NCI-H510A treated with DMSO at 0.1 percent for 48 hours (cell line): Measurements from ENCODE around the gene TUBB8.
A peak's percentile ranks its signal among the peaks of the same experiment; 100 is the strongest.
"Not testable (repeated sequence)": the region's sequence is repeated elsewhere in the genome, so short reads cannot be mapped to it uniquely, and the experiment has no call there.

Experiments
- DNase-seq: peaks from one replicate; lab custom pipeline; 2025; lab: John Stamatoyannopoulos, UW

Gene TUBB8

DNA sequence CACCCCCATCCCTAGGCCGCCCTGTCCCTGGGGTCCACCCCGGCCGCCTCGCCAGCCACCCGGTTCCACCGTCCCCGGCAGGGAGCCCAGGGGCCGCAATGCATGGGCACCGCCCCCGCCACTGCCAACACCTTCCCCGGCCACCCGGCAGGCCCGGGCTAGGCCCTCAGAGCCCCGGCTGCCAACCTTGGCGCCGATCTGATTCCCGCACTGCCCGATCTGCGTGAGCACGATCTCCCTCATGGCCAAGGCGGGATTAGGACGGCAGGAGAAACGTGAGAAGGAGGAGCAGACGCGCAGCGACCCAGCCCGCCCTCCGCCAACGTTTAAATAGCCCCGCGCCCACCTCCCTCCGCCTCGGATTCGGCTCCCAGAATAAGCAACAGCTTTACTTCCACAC, at the start of gene TUBB8:
TUBB8 (minus strand) TSS at position 301 of the 400 bp plus-strand sequence; CDS start at position 243, 58 bp downstream.
- no peak for DNase-seq

DNA sequence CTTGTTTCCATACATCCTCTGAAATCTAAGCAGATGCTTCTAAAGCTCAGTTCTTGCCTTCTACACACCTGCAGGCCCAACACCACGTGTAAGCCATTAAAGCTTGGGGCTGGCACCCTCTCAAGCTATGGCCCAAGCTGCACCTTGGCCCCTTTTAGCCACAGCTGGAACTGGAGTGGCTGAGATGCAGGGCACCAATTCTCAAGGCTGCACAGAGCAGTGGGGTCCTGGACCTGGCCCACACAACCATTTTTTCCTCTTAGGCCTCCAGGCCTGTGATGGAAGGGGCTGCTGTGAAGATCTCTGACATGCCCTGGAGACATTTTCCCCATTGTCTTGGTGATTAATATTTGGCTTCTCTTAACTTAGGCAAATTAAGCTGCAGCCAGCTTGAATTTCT, 47.4 kb upstream of the TUBB8 start:
- DNase-seq: no peak

DNA sequence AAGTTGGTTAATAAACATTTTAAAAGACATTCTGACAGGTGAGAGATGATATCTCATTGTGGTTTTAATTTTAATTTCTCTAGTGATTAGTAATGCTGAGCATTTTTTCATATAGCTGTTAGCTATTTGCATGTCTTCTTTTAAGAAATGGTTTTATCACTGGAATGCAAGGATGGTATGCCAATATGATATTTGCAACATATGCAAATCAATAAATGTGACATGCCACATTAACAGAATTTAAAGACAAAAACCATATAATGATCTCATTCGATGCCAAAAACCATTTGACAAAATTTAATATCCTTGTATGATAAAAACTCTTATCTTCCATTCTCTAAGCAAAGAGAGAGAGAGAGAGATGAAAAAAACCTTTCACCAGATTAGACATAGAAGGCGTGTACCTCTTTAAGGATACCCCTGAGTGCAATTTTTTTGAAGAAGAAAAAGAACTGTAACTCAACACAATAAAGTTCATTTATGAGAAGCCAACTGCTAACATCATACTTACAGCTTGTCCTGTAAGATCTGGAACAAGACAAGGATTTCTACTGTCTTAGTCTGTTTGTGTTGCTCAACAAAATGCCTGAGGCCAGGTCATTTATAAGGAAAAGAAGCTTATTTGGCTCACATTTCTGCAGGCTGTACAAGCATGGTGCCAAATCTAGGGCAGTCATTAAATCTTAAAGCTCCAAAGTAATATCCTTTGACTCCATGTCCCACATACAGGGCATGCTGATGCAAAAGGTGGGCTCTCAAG, 46.4 kb upstream of the TUBB8 start:
- DNase-seq: no peak

DNA sequence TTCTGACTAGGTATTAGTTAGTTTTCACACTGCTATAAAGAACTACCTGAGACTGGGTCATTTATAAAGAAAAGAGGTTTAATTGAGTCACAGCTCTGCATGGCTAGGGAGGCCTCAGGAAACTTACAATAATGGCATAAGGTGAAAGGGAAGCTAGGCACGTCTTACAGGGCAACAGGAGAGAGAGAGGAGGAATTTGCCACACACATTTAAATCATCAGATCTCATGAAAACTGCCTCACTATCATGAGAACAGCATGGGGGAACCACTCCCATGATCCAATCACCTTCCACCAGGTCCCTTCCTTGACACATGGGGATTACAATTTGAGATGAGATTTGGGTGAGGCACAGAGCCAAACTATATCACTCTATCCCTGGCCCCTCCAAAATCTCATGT, 45.5 kb upstream of the TUBB8 start:
- DNase-seq: no peak

DNA sequence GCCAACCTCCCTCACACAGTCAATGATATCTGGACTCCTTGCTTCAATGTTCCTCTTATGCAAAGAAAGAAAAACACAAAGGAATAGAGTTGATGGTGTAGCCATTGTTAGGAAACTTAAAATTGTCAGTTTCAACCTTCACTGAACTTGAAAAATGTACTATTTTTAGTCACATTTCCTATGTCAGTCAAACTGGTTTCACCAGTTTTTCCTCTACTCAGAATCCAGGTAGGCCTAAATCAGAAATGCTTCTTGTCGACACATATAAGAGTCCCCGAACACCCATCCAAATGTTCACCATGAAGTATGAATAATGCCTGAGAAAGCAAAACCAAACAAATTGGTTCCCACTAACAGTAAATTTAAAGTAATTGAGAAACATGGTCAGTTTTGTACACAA, 43.8 kb upstream of the TUBB8 start:
- peak; percentile 23 for DNase-seq

DNA sequence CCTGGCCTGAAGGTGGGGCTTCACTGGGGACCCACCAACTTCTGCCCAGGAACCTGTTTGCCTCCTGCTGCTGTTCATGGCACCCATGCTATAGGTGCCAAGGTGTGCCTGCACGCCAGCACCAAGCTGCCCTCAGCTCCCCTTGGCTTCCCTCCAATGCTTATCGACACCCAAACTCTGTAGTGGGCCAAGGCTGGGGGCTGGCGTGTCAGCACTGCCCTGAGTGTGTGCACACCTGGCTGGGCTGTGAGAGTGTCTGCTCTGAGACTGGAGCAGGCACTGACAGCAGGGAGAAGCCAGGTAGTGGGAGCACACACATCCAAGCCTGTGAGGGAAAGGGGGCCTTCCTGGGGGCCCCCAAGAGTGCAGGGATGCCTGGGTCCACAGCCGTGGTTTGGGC, 43.1 kb upstream of the TUBB8 start:
- no peak for DNase-seq

DNA sequence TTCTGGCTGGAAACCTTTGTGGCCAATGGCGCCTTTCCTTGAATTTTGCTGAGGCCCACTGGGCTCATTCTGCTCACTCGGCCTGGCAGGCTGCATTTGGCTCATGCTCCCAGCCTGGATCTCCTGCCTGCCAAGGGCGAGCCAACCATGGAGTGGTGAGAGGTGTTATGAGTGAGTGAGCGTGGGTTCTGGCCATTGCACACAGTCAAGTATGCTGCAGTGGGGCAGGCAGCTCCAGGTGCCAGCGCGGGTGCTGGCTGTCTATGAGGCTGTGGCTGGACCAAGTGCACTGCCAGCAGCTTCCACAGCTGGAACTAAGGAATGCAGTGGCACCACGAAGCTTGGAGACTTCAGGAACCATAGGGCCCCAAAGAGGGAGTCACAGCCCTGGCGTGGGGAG, 42.2 kb upstream of the TUBB8 start:
- DNase-seq: no peak

DNA sequence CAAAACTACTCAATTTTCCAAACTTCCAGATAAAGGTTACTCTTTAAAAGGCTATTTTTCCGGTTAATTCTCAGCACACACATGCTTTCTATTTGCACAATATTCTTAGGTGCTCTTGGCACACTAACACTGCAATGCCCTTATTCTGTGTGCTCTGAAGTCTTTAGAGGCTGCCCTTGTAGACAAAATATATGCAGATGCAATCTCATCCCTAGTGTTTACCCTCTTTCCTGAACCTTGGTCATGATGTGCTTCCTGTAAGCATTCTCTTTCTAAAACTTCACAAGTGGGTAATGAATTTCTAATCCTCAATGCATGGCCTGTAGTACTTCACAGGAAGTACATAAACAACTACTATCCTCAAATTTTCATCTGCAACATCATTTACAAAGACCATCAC, 41.1 kb upstream of the TUBB8 start:
- DNase-seq: peak; percentile 17

DNA sequence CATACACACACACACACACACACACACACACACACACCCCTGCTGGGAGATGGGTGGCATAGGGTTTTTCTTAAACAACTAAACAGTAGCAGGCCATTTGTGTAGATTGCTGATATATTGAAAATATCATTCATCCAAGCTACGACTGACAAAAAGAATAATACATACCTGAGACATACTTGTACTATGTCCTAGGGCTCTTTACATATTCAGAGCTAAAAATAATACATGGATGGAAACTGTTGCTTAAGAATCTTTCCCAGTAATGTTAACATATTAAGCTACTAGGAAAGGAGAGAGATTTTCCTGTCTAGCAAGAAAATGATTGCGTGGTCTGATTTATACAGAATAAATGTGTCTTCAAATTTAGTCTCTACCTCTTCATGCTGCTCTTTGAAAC, 40.2 kb upstream of the TUBB8 start:
- no peak for DNase-seq

DNA sequence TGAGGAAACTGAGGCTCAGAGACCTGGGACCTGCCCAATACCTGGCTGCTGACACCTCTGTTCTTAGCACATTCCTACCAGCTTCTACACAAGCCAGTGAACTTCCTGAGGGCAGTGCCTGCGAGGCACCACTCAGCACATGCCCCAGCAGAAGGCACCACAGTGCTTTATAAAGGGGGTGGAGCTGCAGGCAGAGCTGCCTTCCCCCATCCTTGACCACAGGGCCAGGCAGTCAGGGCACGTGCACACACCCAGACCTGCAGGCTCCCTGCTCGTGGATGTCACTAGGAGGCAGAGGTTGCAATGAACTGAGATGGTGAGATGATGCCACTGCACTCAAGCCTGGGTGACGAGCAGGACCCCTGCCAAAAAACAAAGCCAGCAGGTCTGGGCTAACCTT, 39.2 kb upstream of the TUBB8 start:
- DNase-seq: no peak

DNA sequence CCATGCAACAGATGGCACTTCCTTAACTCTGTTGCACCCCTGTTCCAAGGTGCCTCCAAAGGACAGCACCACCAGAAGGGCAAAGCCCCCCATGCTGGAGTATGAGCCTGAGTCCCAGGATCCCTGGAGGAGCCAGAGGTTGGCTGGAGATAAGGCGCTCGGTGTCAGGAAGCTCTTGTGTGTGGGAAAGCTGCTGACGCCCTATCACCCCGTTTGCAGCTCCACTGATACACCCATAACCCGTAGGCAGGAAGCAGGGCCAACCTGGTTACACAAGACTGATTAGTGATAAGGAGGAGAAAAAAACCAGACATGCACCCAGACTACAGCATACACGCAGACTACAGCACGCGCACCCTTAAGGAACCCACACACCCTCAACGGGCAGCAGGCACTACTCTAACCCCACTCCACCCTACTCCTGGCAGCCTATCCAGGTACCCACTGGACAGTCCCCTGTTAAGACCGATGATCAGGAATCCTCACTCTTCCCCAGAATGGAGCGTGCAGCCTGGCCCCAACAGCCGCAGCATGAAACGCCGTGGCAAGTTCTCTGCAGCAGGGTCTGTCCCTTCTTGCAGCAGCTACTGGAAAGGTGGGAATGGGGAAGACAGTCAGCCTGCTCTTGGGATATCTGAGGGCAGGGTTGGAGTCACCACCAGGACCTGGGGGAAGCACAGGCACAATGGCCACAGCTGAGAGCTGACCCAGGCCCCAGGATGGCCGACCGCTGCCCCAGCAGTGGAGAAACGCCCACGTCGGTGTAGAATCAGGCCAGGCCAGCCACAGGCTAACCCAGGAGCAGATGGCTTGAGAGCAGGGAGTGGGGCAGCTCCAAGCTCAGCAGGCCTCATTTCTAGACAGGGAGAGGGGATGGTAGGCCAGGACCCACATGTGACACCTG, 38.3 kb upstream of the TUBB8 start:
- DNase-seq: no peak

DNA sequence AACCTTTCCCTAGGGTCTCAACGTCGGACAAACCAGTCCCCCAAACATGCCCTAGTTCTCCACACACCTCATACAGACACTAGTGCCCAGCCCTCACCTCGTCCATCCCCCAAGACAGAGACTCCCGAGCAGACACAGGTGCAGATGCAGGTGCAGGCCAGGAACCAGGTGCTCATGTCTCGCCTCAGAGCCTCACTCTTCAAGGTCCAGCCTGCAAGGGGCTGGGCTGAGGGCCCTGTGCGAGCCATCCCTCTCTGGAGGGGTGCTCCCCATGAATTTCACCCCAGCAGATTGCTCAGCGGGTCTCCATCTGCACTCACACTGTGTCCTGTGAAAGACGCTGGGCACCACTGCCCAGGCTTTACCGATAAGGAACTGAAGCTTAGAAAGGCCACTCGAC, 36.9 kb upstream of the TUBB8 start:
- DNase-seq: no peak

DNA sequence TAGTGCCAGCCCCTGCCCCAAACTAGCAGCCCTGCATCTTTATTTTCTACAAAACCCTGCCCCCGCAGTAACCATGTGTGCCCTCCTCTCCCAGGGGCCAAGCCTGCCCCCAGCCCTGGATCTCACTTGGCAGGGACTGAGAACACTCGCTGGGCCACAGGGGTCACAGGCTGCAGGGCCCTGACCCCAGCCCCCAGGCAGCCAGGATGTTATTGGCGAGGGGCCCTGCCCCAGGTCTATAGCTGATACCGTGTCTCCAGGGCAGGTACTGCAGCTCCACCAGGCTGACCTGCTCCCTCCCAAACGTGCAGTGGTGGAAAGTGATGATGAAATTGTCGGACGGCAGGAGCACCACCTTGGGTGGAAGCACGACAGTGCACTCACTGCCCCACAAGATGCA, 35.9 kb upstream of the TUBB8 start:
- no peak for DNase-seq

DNA sequence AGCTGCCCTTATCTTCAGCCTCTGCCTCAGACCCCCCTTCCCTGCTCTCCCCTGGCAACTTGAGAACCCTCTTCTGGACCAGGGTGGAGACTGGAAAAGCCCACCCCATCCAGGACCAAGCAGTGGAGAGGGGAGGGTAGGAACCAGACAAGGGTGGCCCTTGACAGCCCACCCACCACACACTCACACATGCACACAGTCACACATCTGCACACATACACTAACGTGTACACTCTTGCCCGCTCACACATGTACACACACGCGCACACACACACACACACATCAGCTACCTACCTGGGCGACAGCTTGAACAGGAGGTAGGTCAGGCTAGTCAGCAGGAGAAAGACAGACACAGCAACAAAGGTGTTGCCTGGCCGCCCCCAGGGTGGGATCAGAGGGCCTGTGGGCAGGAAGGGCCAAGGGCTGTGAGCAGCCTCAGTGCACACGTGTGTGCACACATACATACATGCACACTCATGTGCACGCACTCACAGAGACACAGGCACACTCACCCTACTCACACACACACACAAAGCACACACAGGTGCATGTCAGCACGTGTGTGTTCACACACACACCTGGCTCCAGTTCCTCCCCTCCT, 34.9 kb upstream of the TUBB8 start:
- DNase-seq: no peak

DNA sequence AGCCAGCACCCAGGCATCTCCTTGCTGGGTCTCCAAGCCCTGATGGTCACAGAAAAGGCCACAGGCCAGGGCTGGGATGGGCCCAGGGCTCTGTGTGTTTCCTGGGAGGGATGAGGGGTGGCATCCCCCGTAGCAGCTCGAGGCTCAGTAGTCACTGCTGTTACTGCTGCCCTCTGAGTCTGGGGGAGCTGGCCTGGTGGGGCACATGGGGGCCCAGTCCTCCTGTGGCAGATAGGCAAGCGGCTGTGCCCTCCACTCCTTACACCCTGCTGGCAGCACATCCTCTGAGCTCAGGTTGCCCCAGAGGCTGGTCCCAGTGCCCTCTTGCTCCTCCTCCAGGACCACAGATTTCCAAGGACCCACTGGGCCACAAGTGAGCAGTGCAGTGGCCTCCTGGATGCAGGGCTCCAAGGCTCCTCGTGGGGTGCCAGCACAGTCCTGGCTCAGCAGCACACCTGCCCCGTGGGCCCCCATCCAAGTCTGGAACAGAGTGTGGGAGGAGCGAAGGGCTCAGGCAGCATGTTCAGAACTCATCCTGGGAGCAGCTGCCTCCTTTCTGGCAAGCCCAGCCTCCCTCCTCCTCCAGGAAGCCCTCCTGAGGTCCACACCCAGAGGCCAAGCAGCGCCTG, 31.5 kb upstream of the TUBB8 start:
- DNase-seq: no peak

DNA sequence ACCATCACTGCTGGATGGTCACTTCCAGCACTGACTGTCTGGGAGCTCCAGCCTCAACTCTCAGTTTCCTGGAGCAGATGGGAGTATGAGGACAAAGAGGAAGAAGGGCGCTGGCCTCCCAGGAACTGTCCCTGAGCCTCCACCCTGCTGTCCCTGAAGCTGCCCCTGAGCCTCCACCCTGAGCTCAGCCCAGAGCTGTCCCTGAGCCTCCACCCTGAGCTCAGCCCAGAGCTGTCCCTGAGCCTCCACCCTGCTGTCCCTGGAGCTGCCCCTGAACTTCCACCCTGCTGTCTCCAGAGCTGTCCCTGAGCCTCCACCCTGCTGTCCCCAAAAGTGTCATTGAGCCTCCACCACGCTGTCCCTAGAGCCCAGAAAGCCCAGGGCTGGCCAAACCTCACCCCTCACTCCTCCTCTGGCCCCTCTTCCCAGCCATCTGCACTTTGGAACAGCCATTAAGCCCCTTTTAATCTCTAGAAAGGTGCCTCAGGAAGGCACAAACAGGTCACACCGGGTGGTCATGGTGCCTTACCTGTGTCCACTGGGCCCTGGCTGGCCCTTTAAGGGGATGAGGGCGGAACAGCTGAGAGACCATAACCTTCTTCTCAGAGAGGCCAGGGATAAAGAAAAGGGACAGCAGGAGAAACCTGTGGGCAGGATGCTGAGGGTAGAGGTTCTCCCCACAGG, 30.6 kb upstream of the TUBB8 start:
- DNase-seq: no peak

DNA sequence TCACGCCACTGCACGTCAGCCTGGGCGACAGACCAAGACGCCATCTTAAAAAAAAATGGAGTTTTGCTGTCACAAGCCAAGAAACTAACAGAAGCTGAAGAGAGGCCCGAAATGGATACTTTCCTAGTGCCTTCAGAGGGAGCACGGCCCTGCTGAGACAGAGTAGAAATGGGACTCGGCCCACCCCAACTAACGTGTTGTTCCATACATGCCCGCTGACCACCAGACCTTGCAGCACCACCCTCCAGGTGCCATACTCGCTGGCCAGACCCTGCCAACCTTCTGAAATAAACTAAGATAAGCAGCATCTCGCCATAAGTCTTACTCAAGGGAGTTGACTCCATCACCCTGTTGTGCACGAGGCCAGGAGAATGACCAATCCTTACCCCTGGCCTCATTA, 29.5 kb upstream of the TUBB8 start:
- no peak for DNase-seq

DNA sequence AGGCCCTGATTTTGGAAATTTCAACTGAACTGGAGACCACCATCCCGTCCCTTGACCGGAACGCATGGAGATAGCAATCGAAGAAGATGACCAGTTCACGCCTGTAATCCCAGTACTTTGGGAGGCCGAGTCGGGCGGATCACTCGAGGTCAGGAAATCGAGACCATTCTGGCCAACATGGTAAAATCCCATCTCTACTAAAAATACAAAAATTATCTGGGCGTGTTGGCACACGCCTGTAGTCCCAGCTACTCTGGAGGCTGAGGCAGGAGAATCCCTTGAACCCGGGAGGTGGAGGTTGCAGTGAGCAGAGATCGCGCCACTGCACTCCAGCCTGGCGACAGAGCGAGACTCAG, 25.1 kb upstream of the TUBB8 start:
- DNase-seq: not testable (repeated sequence)

DNA sequence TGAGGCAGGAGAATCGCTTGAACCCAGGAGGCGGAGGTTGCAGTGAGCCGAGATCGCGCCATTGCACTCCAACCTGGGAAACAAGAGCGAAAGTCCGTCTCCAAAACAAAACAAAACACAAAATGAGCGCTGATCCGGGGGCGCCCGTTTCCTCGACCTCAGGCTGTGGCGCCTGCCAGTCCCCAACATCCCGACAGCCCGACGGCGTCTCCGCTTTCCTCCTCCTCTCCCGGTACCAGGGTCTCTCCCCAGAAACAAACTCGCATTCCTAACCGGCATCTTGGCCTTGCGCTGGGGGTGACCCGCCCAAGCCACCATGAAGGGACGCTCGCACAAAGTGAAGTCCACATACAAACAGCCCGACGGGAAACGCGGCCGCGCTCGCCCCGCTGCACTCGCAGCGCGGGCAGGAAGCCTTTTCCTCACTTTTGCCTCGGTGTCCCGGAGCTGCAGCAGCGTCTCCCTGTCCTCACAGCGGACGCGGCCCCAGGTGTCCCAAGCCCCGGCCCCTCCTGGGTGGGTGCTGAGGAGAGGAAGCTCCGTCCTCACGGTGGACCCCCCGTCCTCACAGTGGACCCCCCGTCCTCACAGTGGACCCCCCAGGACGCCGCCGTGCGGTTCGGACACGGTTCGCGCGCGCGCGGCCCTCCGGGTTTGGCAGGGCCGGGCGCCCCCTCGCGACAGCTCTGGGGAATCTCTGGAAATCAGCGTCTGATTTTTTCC, 24.6 kb upstream of the TUBB8 start:
- not testable (repeated sequence) for DNase-seq

DNA sequence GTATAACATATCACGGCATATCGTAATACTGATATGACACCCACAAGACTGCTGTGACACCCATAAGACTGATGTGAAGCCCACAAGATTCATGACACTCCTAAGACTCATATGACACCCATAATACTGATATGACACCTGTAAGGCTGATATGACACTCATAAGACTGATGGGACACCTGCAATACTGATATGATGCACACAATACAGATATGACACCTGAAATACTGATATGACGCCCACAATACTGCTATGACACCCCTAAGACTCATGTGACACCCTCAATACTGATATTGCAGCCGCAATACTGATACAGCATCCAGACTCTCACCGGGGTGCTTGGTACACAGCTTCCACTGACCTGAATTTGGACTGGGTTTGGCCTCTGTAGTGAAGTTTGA, 19.1 kb upstream of the TUBB8 start:
- DNase-seq: not testable (repeated sequence)

DNA sequence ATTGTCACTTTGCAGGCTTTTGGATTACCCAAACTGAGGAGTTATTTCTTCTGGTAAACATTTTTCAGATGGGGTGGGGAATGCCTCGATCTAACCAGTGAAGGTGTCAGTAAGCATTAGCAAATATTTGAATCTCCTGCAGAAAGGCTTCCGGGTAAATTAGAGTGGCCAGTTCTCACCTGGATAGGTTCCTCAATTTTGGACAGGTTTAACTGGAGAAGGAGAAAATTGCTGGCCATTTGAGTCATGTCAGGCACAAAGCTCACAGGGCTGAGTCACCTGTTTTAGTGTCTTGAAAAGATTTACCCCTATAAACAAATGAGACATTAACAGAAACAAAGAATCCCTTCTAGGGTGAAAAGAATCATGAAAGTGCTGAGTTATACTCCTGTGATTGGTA, 830 bp upstream of the TUBB8 start:
- DNase-seq: not testable (repeated sequence)
